Ectodermal cell (in vitro differentiated cells): Measurements from ENCODE around the gene RGL4.

Experiments used
- H3K27ac ChIP-seq: 2 replicates; pipeline ENCODE4 v1.7.0; 2013; ENCODE audit warnings: mild to moderate bottlenecking, low read depth, low read length; ENCODE audit not compliant: insufficient read depth, poor library complexity, severe bottlenecking
- H3K27me3 ChIP-seq: 2 replicates; pipeline ENCODE4 v1.7.0; 2013; ENCODE audit warnings: mild to moderate bottlenecking, low read length; ENCODE audit not compliant: insufficient read depth, control insufficient read depth, poor library complexity, severe bottlenecking
- H3K36me3 ChIP-seq: one replicate; pipeline ENCODE4 v1.7.0; 2013; ENCODE audit warnings: low read length; ENCODE audit not compliant: control insufficient read depth, insufficient read depth
- H3K4me1 ChIP-seq: one replicate; pipeline ENCODE4 v1.7.0; 2013; ENCODE audit warnings: low read length; ENCODE audit not compliant: control insufficient read depth, insufficient read depth
- H3K4me3 ChIP-seq: 2 replicates; pipeline ENCODE4 v1.7.0; 2013; ENCODE audit warnings: low read depth, low read length, control low read depth; ENCODE audit not compliant: insufficient read depth
- H3K9me3 ChIP-seq: 2 replicates; pipeline ENCODE4 v1.7.0; 2013; ENCODE audit warnings: mild to moderate bottlenecking, low read length, moderate library complexity; ENCODE audit not compliant: control insufficient read depth
- WGBS, 2 experiments: methylation state at CpG; one replicate each; pipeline ENCODE4 v1.1.7; 2013; ENCODE audit warnings: missing lambda C conversion rate in 2 of 2; 5-methylcytosine and 5-hydroxymethylcytosine counted together

The RGL4 gene

GRCh38 chr22:23689414-23689813, 1.4 kb upstream of the RGL4 start:
- H3K36me3 ChIP-seq = peaks cover 12% of the 10 kb centered on the region
- H3K4me3 ChIP-seq = no peak overlapping the region
- H3K9me3 ChIP-seq = no peaks in the 10 kb centered on the region
- no peaks in the 10 kb centered on the region for H3K4me1 ChIP-seq
- H3K27me3 ChIP-seq = no peaks in the 10 kb centered on the region
- no peak overlapping the region for H3K27ac ChIP-seq
- WGBS, 2 experiments = 95 to 97% methylated on average over 7 of the region's 7 CpGs

- 93 to 95% methylated on average over 12 of the region's 12 CpGs for WGBS, 2 experiments
- Histone ChIP-seq H3K4me3 (no peak overlapping the region), H3K9me3 (no peaks in the 10 kb centered on the region), H3K4me1 (no peaks in the 10 kb centered on the region), H3K27ac (no peak overlapping the region), H3K36me3 (peaks cover 12% of the 10 kb centered on the region), H3K27me3 (no peaks in the 10 kb centered on the region)
Measured at GRCh38 chr22:23691748-23692423, 1.1 kb downstream of the RGL4 start.

GRCh38 chr22:23692598-23693291, 1.9 kb downstream of the RGL4 start:
- Histone ChIP-seq H3K27me3 (no peaks in the 10 kb centered on the region), H3K36me3 (peaks cover 12% of the 10 kb centered on the region), H3K4me3 (no peak overlapping the region), H3K4me1 (no peaks in the 10 kb centered on the region), H3K9me3 (no peaks in the 10 kb centered on the region), H3K27ac (no peak overlapping the region)
- WGBS, 2 experiments = 90 to 95% methylated on average over 12 of the region's 12 CpGs

GRCh38 chr22:23693979-23694680, 3.3 kb downstream of the RGL4 start:
- no peak overlapping the region for H3K4me3 ChIP-seq
- peaks cover 12% of the 10 kb centered on the region for H3K36me3 ChIP-seq
- WGBS, 2 experiments = 93 to 95% methylated on average over 11 of the region's 11 CpGs
- H3K4me1 ChIP-seq = no peaks in the 10 kb centered on the region
- no peaks in the 10 kb centered on the region for H3K9me3 ChIP-seq
- no peak overlapping the region for H3K27ac ChIP-seq
- H3K27me3 ChIP-seq = no peaks in the 10 kb centered on the region

GRCh38 chr22:23695141-23695540, 4.3 kb downstream of the RGL4 start:
- 93 to 94% methylated on average over 3 of the region's 3 CpGs for WGBS, 2 experiments
- H3K4me3 ChIP-seq = no peak overlapping the region
- H3K27ac ChIP-seq = no peak overlapping the region
- no peaks in the 10 kb centered on the region for H3K27me3 ChIP-seq
- H3K9me3 ChIP-seq = no peaks in the 10 kb centered on the region
- peaks cover 12% of the 10 kb centered on the region for H3K36me3 ChIP-seq
- no peaks in the 10 kb centered on the region for H3K4me1 ChIP-seq

GRCh38 chr22:23695571-23696325, 4.9 kb downstream of the RGL4 start:
- WGBS, 2 experiments = 94% methylated on average over 19 of the region's 19 CpGs

GRCh38 chr22:23696326-23696851, 5.6 kb downstream of the RGL4 start:
- no peaks in the 10 kb centered on the region for H3K9me3 ChIP-seq
- H3K4me3 ChIP-seq = no peak overlapping the region
- H3K27ac ChIP-seq = no peak overlapping the region
- no peaks in the 10 kb centered on the region for H3K27me3 ChIP-seq
- WGBS, 2 experiments = 94 to 96% methylated on average over 13 of the region's 13 CpGs
- peaks cover 12% of the 10 kb centered on the region for H3K36me3 ChIP-seq
- H3K4me1 ChIP-seq = no peaks in the 10 kb centered on the region

More at GRCh38 chr22:23695571-23696325, 4.9 kb downstream of the RGL4 start:
- H3K9me3 ChIP-seq = no peaks in the 10 kb centered on the region
- H3K27me3 ChIP-seq = no peaks in the 10 kb centered on the region
- H3K4me1 ChIP-seq = no peaks in the 10 kb centered on the region
- H3K4me3 ChIP-seq = no peak overlapping the region
- no peak overlapping the region for H3K27ac ChIP-seq
- H3K36me3 ChIP-seq = peaks cover 12% of the 10 kb centered on the region

- Histone ChIP-seq H3K4me3 (no peak overlapping the region), H3K36me3 (peaks cover 12% of the 10 kb centered on the region), H3K27me3 (no peaks in the 10 kb centered on the region), H3K9me3 (no peaks in the 10 kb centered on the region), H3K27ac (no peak overlapping the region), H3K4me1 (no peaks in the 10 kb centered on the region)
- 94 to 97% methylated on average over 11 of the region's 11 CpGs for WGBS, 2 experiments
Measured at GRCh38 chr22:23697031-23697970, 6.5 kb downstream of the RGL4 start.

- H3K4me1 ChIP-seq = no peaks in the 10 kb centered on the region
- no peak overlapping the region for H3K4me3 ChIP-seq
- H3K27ac ChIP-seq = no peak overlapping the region
- H3K27me3 ChIP-seq = no peaks in the 10 kb centered on the region
- no peaks in the 10 kb centered on the region for H3K9me3 ChIP-seq
- 94% methylated on average over 4 of the region's 4 CpGs for WGBS, 2 experiments
- peaks cover 10% of the 10 kb centered on the region for H3K36me3 ChIP-seq
Measured at GRCh38 chr22:23698094-23698493, 7.3 kb downstream of the RGL4 start.
